ENCODE measurements around the gene CTXND2. TPM values are rescaled to one million over a fixed set of nuclear protein-coding genes. Genes with fewer than 3 reads are reported as not detected.

CTXND2 gene
- polyA plus RNA-seq, 3 donors: not detected

DNA sequence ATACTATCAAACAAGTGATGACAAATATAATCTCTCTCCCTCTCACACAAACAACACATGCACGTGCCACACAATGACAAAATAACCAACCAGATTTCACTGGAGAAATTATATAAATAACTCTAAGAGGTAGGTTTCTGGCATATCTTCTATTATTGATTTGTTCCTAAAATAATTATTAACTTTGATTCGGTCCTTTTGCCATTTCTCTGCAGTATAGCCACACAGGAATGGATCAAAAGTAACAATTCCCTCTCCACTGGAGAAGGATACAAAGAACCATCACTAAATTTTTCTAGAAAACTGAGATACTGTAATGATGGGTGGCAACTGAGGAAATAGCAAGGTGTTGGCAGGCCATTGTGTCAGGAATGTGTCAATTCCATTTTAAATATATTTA lies 44.0 kb upstream of the CTXND2 start:
- H3K36me3 Mint-ChIP-seq: peaks cover 37 to 57% of the 10 kb centered on the region in 2 donors
- H3K4me3 ChIP-seq (replicated peaks in 1 of 3; ENCODE audit: low read depth in 2 of 3, low read length in 3 of 3): no peak overlapping the region
- no peaks in the 10 kb centered on the region for H3K27me3 Mint-ChIP-seq (ENCODE audit: low read depth in 3 of 3)
- H3K27me3 ChIP-seq (ENCODE audit: control insufficient read depth in 2 of 2, insufficient read depth in 2 of 2, low read length in 2 of 2): no peaks in the 10 kb centered on the region
- WGBS (ENCODE audit: insufficient coverage): no CpG with 5 or more reads among the region's 2 CpGs
- H3K4me1 Mint-ChIP-seq: peaks cover 41% of the 10 kb centered on the region
- no peaks in the 10 kb centered on the region for H4K20me1 ChIP-seq (ENCODE audit: insufficient read depth, low read length)
- TF ChIP-seq, protein P1, sequence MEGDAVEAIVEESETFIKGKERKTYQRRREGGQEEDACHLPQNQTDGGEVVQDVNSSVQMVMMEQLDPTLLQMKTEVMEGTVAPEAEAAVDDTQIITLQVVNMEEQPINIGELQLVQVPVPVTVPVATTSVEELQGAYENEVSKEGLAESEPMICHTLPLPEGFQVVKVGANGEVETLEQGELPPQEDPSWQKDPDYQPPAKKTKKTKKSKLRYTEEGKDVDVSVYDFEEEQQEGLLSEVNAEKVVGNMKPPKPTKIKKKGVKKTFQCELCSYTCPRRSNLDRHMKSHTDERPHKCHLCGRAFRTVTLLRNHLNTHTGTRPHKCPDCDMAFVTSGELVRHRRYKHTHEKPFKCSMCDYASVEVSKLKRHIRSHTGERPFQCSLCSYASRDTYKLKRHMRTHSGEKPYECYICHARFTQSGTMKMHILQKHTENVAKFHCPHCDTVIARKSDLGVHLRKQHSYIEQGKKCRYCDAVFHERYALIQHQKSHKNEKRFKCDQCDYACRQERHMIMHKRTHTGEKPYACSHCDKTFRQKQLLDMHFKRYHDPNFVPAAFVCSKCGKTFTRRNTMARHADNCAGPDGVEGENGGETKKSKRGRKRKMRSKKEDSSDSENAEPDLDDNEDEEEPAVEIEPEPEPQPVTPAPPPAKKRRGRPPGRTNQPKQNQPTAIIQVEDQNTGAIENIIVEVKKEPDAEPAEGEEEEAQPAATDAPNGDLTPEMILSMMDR (IDR thresholded peaks at IDR 0.05): no peak
- no peak overlapping the region for H2AFZ ChIP-seq (ENCODE audit: insufficient read depth, low read depth, low read length, poor library complexity, severe bottlenecking)
- intact Hi-C loops (cut with micrococcal nuclease): no loop called here
- H3K4me3 Mint-ChIP-seq: no peak overlapping the region
- H3K9ac ChIP-seq (ENCODE audit: insufficient read depth, low read length, poor library complexity, severe bottlenecking): no peak overlapping the region
- H3K4me1 ChIP-seq (ENCODE audit: control insufficient read depth in 1 of 2, insufficient read depth in 2 of 2, low read length in 2 of 2): peaks cover 38 to 41% of the 10 kb centered on the region in 2 donors
- peaks cover 78% of the 10 kb centered on the region for H3K79me2 ChIP-seq (ENCODE audit: insufficient read depth, low read length)
- no peak for DNase-seq
- H3K27ac ChIP-seq (ENCODE audit: low read depth in 1 of 2, low read length in 2 of 2): peak overlapping the region in 1 of 2 donors; percentile 58
- H3K9me3 Mint-ChIP-seq: no peaks in the 10 kb centered on the region
- no peaks in the 10 kb centered on the region for H3K9me3 ChIP-seq (replicated peaks in 1 of 2; ENCODE audit: control insufficient read depth in 1 of 2, insufficient read depth in 1 of 2, low read length in 2 of 2)
- peak overlapping the region; percentile 11 for H3K4me2 ChIP-seq (replicated peaks; ENCODE audit: extremely low read depth, low read length, poor library complexity, severe bottlenecking)
- H3K36me3 ChIP-seq (replicated peaks in 1 of 2; ENCODE audit: control insufficient read depth in 1 of 2, insufficient read depth in 2 of 2, low read length in 2 of 2): peaks cover 34 to 49% of the 10 kb centered on the region in 2 donors
- peak overlapping the region in 2 of 7 donors; percentile 53 to 69 for H3K27ac Mint-ChIP-seq

GRCh38 chr1:150843474-150843873 lies 43.5 kb upstream of the CTXND2 start:
- peak overlapping the region in 1 of 2 donors; percentile 63 for H3K27ac ChIP-seq (ENCODE audit: low read depth in 1 of 2, low read length in 2 of 2)
- H3K27me3 Mint-ChIP-seq (ENCODE audit: low read depth in 3 of 3): no peaks in the 10 kb centered on the region
- H4K20me1 ChIP-seq (ENCODE audit: insufficient read depth, low read length): no peaks in the 10 kb centered on the region
- no peak overlapping the region for H3K9ac ChIP-seq (ENCODE audit: insufficient read depth, low read length, poor library complexity, severe bottlenecking)
- DNase-seq: peak in 2 of 3 donors; percentile 6 to 26
- WGBS (ENCODE audit: insufficient coverage): no CpG with 5 or more reads among the region's 2 CpGs
- peaks cover 38 to 41% of the 10 kb centered on the region in 2 donors for H3K4me1 ChIP-seq (ENCODE audit: control insufficient read depth in 1 of 2, insufficient read depth in 2 of 2, low read length in 2 of 2)
- TF ChIP-seq, protein P1 (IDR thresholded peaks at IDR 0.05): no peak
- peaks cover 38 to 56% of the 10 kb centered on the region in 2 donors for H3K36me3 Mint-ChIP-seq
- H3K4me3 ChIP-seq (replicated peaks in 1 of 3; ENCODE audit: low read depth in 2 of 3, low read length in 3 of 3): no peak overlapping the region
- peaks cover 41% of the 10 kb centered on the region for H3K4me1 Mint-ChIP-seq
- no peaks in the 10 kb centered on the region for H3K9me3 Mint-ChIP-seq
- no peak overlapping the region for H2AFZ ChIP-seq (ENCODE audit: insufficient read depth, low read depth, low read length, poor library complexity, severe bottlenecking)
- H3K79me2 ChIP-seq (ENCODE audit: insufficient read depth, low read length): peaks cover 83% of the 10 kb centered on the region
- H3K9me3 ChIP-seq (replicated peaks in 1 of 2; ENCODE audit: control insufficient read depth in 1 of 2, insufficient read depth in 1 of 2, low read length in 2 of 2): no peaks in the 10 kb centered on the region
- peak overlapping the region in 1 of 7 donors; percentile 57 for H3K27ac Mint-ChIP-seq
- intact Hi-C loops (cut with micrococcal nuclease): no loop called here
- H3K36me3 ChIP-seq (replicated peaks in 1 of 2; ENCODE audit: control insufficient read depth in 1 of 2, insufficient read depth in 2 of 2, low read length in 2 of 2): peaks cover 33 to 49% of the 10 kb centered on the region in 2 donors
- H3K4me2 ChIP-seq (replicated peaks; ENCODE audit: extremely low read depth, low read length, poor library complexity, severe bottlenecking): peak overlapping the region; percentile 11
- no peak overlapping the region for H3K4me3 Mint-ChIP-seq
- no peaks in the 10 kb centered on the region for H3K27me3 ChIP-seq (ENCODE audit: control insufficient read depth in 2 of 2, insufficient read depth in 2 of 2, low read length in 2 of 2)
